HT-29 (cell line): ENCODE data around the gene NDE1. TPM values are rescaled to one million over a fixed set of nuclear protein-coding genes. Genes with fewer than 3 reads are reported as not detected.

Experiments used
- DNase-seq: peaks from one replicate; pipeline ENCODE4 v3.0.0-alpha.2; 2015; ENCODE audit warnings: low spot score
- total RNA-seq: library from RNA; depleted of rRNA; stranded (reverse); fragments of >200 nt; shearing (Covaris generic); gene quantifications from 2 replicates; pipeline ENCODE4 v1.2.3, GENCODE V29; 2014

The NDE1 gene
- total RNA-seq, 1 experiment from 2014 or later: 41.2 TPM

- DNase-seq: no peak
These were observed 86.5 kb downstream of the NDE1 start for GRCh38 chr16:15736529-15736928.

- no peak for DNase-seq
These were observed 87.1 kb downstream of the NDE1 start for GRCh38 chr16:15737140-15737644.

- DNase-seq: no peak
These were observed 89.4 kb downstream of the NDE1 start for GRCh38 chr16:15739464-15739863.

- no peak for DNase-seq
These were observed 89.9 kb downstream of the NDE1 start for GRCh38 chr16:15739950-15740349.

GRCh38 chr16:15741207-15741871 lies 91.3 kb downstream of the NDE1 start:
- DNase-seq: no peak

- no peak for DNase-seq
These were observed 92.7 kb downstream of the NDE1 start for GRCh38 chr16:15742716-15743115.

- DNase-seq: no peak
These were observed 93.6 kb downstream of the NDE1 start for GRCh38 chr16:15743657-15744056.

- DNase-seq: no peak
These were observed 96.3 kb downstream of the NDE1 start for GRCh38 chr16:15746332-15746731.

- DNase-seq: no peak
These were observed 97.9 kb downstream of the NDE1 start for GRCh38 chr16:15747937-15748336.

GRCh38 chr16:15748654-15749053 lies 98.6 kb downstream of the NDE1 start:
- no peak for DNase-seq

GRCh38 chr16:15749371-15749770 lies 99.3 kb downstream of the NDE1 start:
- no peak for DNase-seq

- DNase-seq: no peak
These were observed 99.9 kb downstream of the NDE1 start for GRCh38 chr16:15749985-15750384.

GRCh38 chr16:15751940-15752339 lies 101.9 kb downstream of the NDE1 start:
- DNase-seq: no peak

- no peak for DNase-seq
These were observed 102.9 kb downstream of the NDE1 start for GRCh38 chr16:15752717-15753488.

- no peak for DNase-seq
These were observed 104.9 kb downstream of the NDE1 start for GRCh38 chr16:15754821-15755534.

GRCh38 chr16:15757077-15757386 lies 107.0 kb downstream of the NDE1 start:
- no peak for DNase-seq

GRCh38 chr16:15757630-15758251 lies 107.7 kb downstream of the NDE1 start:
- DNase-seq: no peak

- DNase-seq: no peak
These were observed 109.0 kb downstream of the NDE1 start for GRCh38 chr16:15759070-15759469.

GRCh38 chr16:15760129-15760528 lies 110.1 kb downstream of the NDE1 start:
- no peak for DNase-seq

- no peak for DNase-seq
These were observed 114.1 kb downstream of the NDE1 start for GRCh38 chr16:15764112-15764511.

GRCh38 chr16:15765116-15765515 lies 115.1 kb downstream of the NDE1 start:
- no peak for DNase-seq

GRCh38 chr16:15765880-15766279 lies 115.8 kb downstream of the NDE1 start:
- peak; percentile 78 for DNase-seq
